ENCODE results near the gene RYR3. TPM values are rescaled to one million over a fixed set of nuclear protein-coding genes. Genes with fewer than 3 reads are reported as not detected.

Gene RYR3
- total RNA-seq, 1 donor from 2014 or later, result not detected

- intact Hi-C loops (cut with micrococcal nuclease), result no loop called here
Measured at GRCh38 chr15:33311312-33311971, 675 bp downstream of the RYR3 start.

GRCh38 chr15:33313491-33313890 lies 2.7 kb downstream of the RYR3 start:
- H3K4me1 Mint-ChIP-seq, result no peaks in the 10 kb centered on the region
- no peaks in the 10 kb centered on the region for H3K36me3 Mint-ChIP-seq (ENCODE audit: low read depth)
- ATAC-seq (ENCODE audit: low read depth), result no peak
- H3K27me3 Mint-ChIP-seq, result peaks cover 47% of the 10 kb centered on the region
- H3K4me3 Mint-ChIP-seq, result no peak overlapping the region
- ChIA-PET CTCF (no interaction called here), POLR2A (no interaction called here)
- no peak for TF ChIP-seq CTCF (IDR thresholded peaks at IDR 0.05)
- no peak for DNase-seq
- intact Hi-C loops (cut with micrococcal nuclease), result no loop called here
- no peak overlapping the region for H3K27ac Mint-ChIP-seq
- no peaks in the 10 kb centered on the region for H3K9me3 Mint-ChIP-seq

More at GRCh38 chr15:33311312-33311971, 675 bp downstream of the RYR3 start:
- Mint-ChIP-seq H3K27ac (no peak overlapping the region), H3K27me3 (peaks cover 36% of the 10 kb centered on the region), H3K36me3 (ENCODE audit: low read depth) (no peaks in the 10 kb centered on the region), H3K4me1 (no peaks in the 10 kb centered on the region), H3K9me3 (no peaks in the 10 kb centered on the region), H3K4me3 (no peak overlapping the region)
- CTCF ChIA-PET, result no interaction called here
- POLR2A ChIA-PET, result no interaction called here
- DNase-seq (no peak), ATAC-seq (ENCODE audit: low read depth) (no peak)
- no peak for TF ChIP-seq CTCF (IDR thresholded peaks at IDR 0.05)

- peaks cover 45% of the 10 kb centered on the region for H3K27me3 Mint-ChIP-seq
- no peaks in the 10 kb centered on the region for H3K9me3 Mint-ChIP-seq
- no peak overlapping the region for H3K4me3 Mint-ChIP-seq
- POLR2A ChIA-PET, result no interaction called here
- CTCF ChIA-PET, result no interaction called here
- ATAC-seq (ENCODE audit: low read depth) (no peak), DNase-seq (no peak)
- H3K36me3 Mint-ChIP-seq (ENCODE audit: low read depth), result no peaks in the 10 kb centered on the region
- no peaks in the 10 kb centered on the region for H3K4me1 Mint-ChIP-seq
- intact Hi-C loops (cut with micrococcal nuclease), result no loop called here
- TF ChIP-seq CTCF (IDR thresholded peaks at IDR 0.05), result no peak
- H3K27ac Mint-ChIP-seq, result no peak overlapping the region
Measured at GRCh38 chr15:33314069-33314468, 3.3 kb downstream of the RYR3 start.

- H3K4me1 Mint-ChIP-seq, result no peaks in the 10 kb centered on the region
- intact Hi-C loops (cut with micrococcal nuclease), result no loop called here
- DNase-seq (no peak), ATAC-seq (ENCODE audit: low read depth) (no peak)
- no peaks in the 10 kb centered on the region for H3K36me3 Mint-ChIP-seq (ENCODE audit: low read depth)
- POLR2A ChIA-PET, result no interaction called here
- peaks cover 36% of the 10 kb centered on the region for H3K27me3 Mint-ChIP-seq
- H3K9me3 Mint-ChIP-seq, result no peaks in the 10 kb centered on the region
- no peak overlapping the region for H3K4me3 Mint-ChIP-seq
- no peak overlapping the region for H3K27ac Mint-ChIP-seq
- CTCF ChIA-PET, result no interaction called here
- no peak for TF ChIP-seq CTCF (IDR thresholded peaks at IDR 0.05)
Measured at GRCh38 chr15:33315044-33315443, 4.3 kb downstream of the RYR3 start.

GRCh38 chr15:33317896-33318295 lies 7.1 kb downstream of the RYR3 start:
- DNase-seq, result no peak
- no peak for ATAC-seq (ENCODE audit: low read depth)
- Mint-ChIP-seq H3K27me3 (peaks cover 23% of the 10 kb centered on the region), H3K36me3 (ENCODE audit: low read depth) (no peaks in the 10 kb centered on the region), H3K27ac (no peak overlapping the region), H3K4me3 (no peak overlapping the region), H3K4me1 (no peaks in the 10 kb centered on the region), H3K9me3 (no peaks in the 10 kb centered on the region)
- intact Hi-C loops (cut with micrococcal nuclease), result no loop called here
- TF ChIP-seq CTCF (IDR thresholded peaks at IDR 0.05), result no peak
- CTCF ChIA-PET, result no interaction called here
- POLR2A ChIA-PET, result no interaction called here

All from activated B cell treated with CpG ODN at 0.5 μM for 24 hours (primary cell).